Measurements from ENCODE around the gene GALNT5. TPM values are rescaled to one million over a fixed set of nuclear protein-coding genes. Genes with fewer than 3 reads are reported as not detected.
"Not testable (repeated sequence)": the region's sequence is repeated elsewhere in the genome, so short reads cannot be mapped to it uniquely, and the experiment has no call there.

GALNT5 gene
- polyA plus RNA-seq (ENCODE audit: insufficient read length): 1.9 TPM

- DNase-seq (ENCODE audit: low read depth): no peak
Measured at GRCh38 chr2:157257312-157258252, at the start of gene GALNT5. TSS of gene GALNT5 (plus strand) at chr2:157257705. CDS start at chr2:157258083, 378 bp downstream.

- no peak for DNase-seq (ENCODE audit: low read depth)
Measured at GRCh38 chr2:157216286-157216965, 41.1 kb upstream of the GALNT5 start.

GRCh38 chr2:157217409-157217808 is 40.1 kb upstream of the GALNT5 start:
- DNase-seq (ENCODE audit: low read depth): no peak

GRCh38 chr2:157218911-157219310 is 38.6 kb upstream of the GALNT5 start:
- no peak for DNase-seq (ENCODE audit: low read depth)

- DNase-seq (ENCODE audit: low read depth): no peak
Measured at GRCh38 chr2:157220502-157220901, 37.0 kb upstream of the GALNT5 start.

- no peak for DNase-seq (ENCODE audit: low read depth)
Measured at GRCh38 chr2:157221394-157221988, 36.0 kb upstream of the GALNT5 start.

GRCh38 chr2:157223624-157224205 is 33.8 kb upstream of the GALNT5 start:
- DNase-seq (ENCODE audit: low read depth): no peak

GRCh38 chr2:157224448-157224847 is 33.1 kb upstream of the GALNT5 start:
- DNase-seq (ENCODE audit: low read depth): not testable (repeated sequence)

- DNase-seq (ENCODE audit: low read depth): no peak
Measured at GRCh38 chr2:157227592-157227991, 29.9 kb upstream of the GALNT5 start.

GRCh38 chr2:157228946-157229345 is 28.6 kb upstream of the GALNT5 start:
- DNase-seq (ENCODE audit: low read depth): no peak

GRCh38 chr2:157229572-157229971 is 27.9 kb upstream of the GALNT5 start:
- DNase-seq (ENCODE audit: low read depth): no peak

- no peak for DNase-seq (ENCODE audit: low read depth)
Measured at GRCh38 chr2:157231476-157231875, 26.0 kb upstream of the GALNT5 start.

GRCh38 chr2:157233506-157233905 is 24.0 kb upstream of the GALNT5 start:
- DNase-seq (ENCODE audit: low read depth): no peak

- no peak for DNase-seq (ENCODE audit: low read depth)
Measured at GRCh38 chr2:157236404-157236803, 21.1 kb upstream of the GALNT5 start.

GRCh38 chr2:157238296-157238695 is 19.2 kb upstream of the GALNT5 start:
- DNase-seq (ENCODE audit: low read depth): no peak

GRCh38 chr2:157244691-157245090 is 12.8 kb upstream of the GALNT5 start:
- no peak for DNase-seq (ENCODE audit: low read depth)

GRCh38 chr2:157245144-157245840 is 12.2 kb upstream of the GALNT5 start:
- DNase-seq (ENCODE audit: low read depth): no peak

GRCh38 chr2:157245846-157246764 is 11.4 kb upstream of the GALNT5 start:
- DNase-seq (ENCODE audit: low read depth): no peak

GRCh38 chr2:157246765-157247407 is 10.6 kb upstream of the GALNT5 start:
- DNase-seq (ENCODE audit: low read depth): no peak

GRCh38 chr2:157250836-157251235 is 6.7 kb upstream of the GALNT5 start:
- DNase-seq (ENCODE audit: low read depth): no peak
